Activated T-helper 1 cell treated with anti-CD3 and anti-CD28 coated beads, Interleukin-12 subunit alpha, Interleukin-12 subunit beta, Interleukin-2, Interleukin-4 antibody, amounts not matched to agents 30 ng/mL and 10 ng/mL and 1 ng/mL, durations not matched to agents 14 hours and 24 hours and 36 hours (primary cell): Measurements from ENCODE around the gene TBX21. TPM values are rescaled to one million over a fixed set of nuclear protein-coding genes. Genes with fewer than 3 reads are reported as not detected.

Experiments used
- DNase-seq: peaks from one replicate; pipeline ENCODE4 v3.0.0; 2021; ENCODE audit warnings: low spot score
- H3K27ac Mint-ChIP-seq: one replicate; pipeline ENCODE4 v1.8.0; 2021; ENCODE audit warnings: mild to moderate bottlenecking, mixed read lengths
- H3K27me3 Mint-ChIP-seq: one replicate; pipeline ENCODE4 v1.8.0; 2022; ENCODE audit warnings: mild to moderate bottlenecking, moderate library complexity, mixed read lengths; ENCODE audit not compliant: insufficient read depth
- H3K36me3 Mint-ChIP-seq: one replicate; pipeline ENCODE4 v1.8.0; 2021; ENCODE audit warnings: low read depth, mixed read lengths
- H3K4me1 Mint-ChIP-seq: one replicate; pipeline ENCODE4 v1.8.0; 2021; ENCODE audit warnings: low read depth, mixed read lengths
- H3K4me3 Mint-ChIP-seq: one replicate; pipeline ENCODE4 v1.8.0; 2021; ENCODE audit warnings: mild to moderate bottlenecking, moderate library complexity, mixed read lengths
- H3K9me3 Mint-ChIP-seq: one replicate; pipeline ENCODE4 v1.8.0; 2021; ENCODE audit warnings: mixed read lengths
- intact Hi-C: fragments of 100-400 bp; cut with micrococcal nuclease; formaldehyde crosslinking; loops from one replicate; pipeline ENCODE4 v1.15.1; 2024
- total RNA-seq: library from RNA; stranded (reverse); gene quantifications from 2 replicates; pipeline ENCODE4 v1.2.3, GENCODE V29; 2022

The TBX21 gene
- total RNA-seq, result 89.8 and 90.8 TPM in 2 replicates

- H3K27ac Mint-ChIP-seq, result peak within 1 kb of the TSS; percentile 96
- no peaks in the 10 kb centered on the region for H3K27me3 Mint-ChIP-seq
- intact Hi-C loops, result loop anchor here (1.0 to 10.0 kb wide), 7 partner anchors 12 to 408 kb away; partner anchors contain the start of genes EFCAB13 and SP2
- no peaks in the 10 kb centered on the region for H3K9me3 Mint-ChIP-seq
- peak; percentile 83 for DNase-seq
- H3K4me3 Mint-ChIP-seq, result peak within 1 kb of the TSS; percentile 100
- peaks cover 29% of the 10 kb centered on the region for H3K36me3 Mint-ChIP-seq
- peaks cover 84% of the 10 kb centered on the region for H3K4me1 Mint-ChIP-seq
Measured at GRCh38 chr17:47733047-47733673, at the start of gene TBX21. TBX21 (plus strand) TSS chr17:47733236; CDS start chr17:47733455, 219 bp downstream.

GRCh38 chr17:47684025-47684424 is 49.0 kb upstream of the TBX21 start:
- Mint-ChIP-seq H3K4me3 (no peak overlapping the region), H3K27me3 (no peaks in the 10 kb centered on the region), H3K36me3 (peaks cover 61% of the 10 kb centered on the region), H3K4me1 (peaks cover 17% of the 10 kb centered on the region), H3K27ac (no peak overlapping the region), H3K9me3 (no peaks in the 10 kb centered on the region)
- intact Hi-C loops, result no loop called here
- DNase-seq, result no peak

- H3K36me3 Mint-ChIP-seq, result peaks cover 61% of the 10 kb centered on the region
- intact Hi-C loops, result no loop called here
- H3K27ac Mint-ChIP-seq, result no peak overlapping the region
Measured at GRCh38 chr17:47684535-47685193, 48.4 kb upstream of the TBX21 start.

GRCh38 chr17:47685556-47686275 is 47.3 kb upstream of the TBX21 start:
- peak overlapping the region; percentile 27 for H3K27ac Mint-ChIP-seq
- DNase-seq, result no peak
- intact Hi-C loops, result no loop called here
- H3K9me3 Mint-ChIP-seq, result no peaks in the 10 kb centered on the region
- H3K4me3 Mint-ChIP-seq, result no peak overlapping the region
- no peaks in the 10 kb centered on the region for H3K27me3 Mint-ChIP-seq
- H3K36me3 Mint-ChIP-seq, result peaks cover 51% of the 10 kb centered on the region
- H3K4me1 Mint-ChIP-seq, result peaks cover 11% of the 10 kb centered on the region

More at GRCh38 chr17:47684535-47685193, 48.4 kb upstream of the TBX21 start:
- Mint-ChIP-seq H3K9me3 (no peaks in the 10 kb centered on the region), H3K4me3 (no peak overlapping the region), H3K27me3 (no peaks in the 10 kb centered on the region), H3K4me1 (peaks cover 17% of the 10 kb centered on the region)
- no peak for DNase-seq

GRCh38 chr17:47686276-47686635 is 46.8 kb upstream of the TBX21 start:
- no peak for DNase-seq
- no peak overlapping the region for H3K4me3 Mint-ChIP-seq
- intact Hi-C loops, result no loop called here
- H3K27ac Mint-ChIP-seq, result no peak overlapping the region
- no peaks in the 10 kb centered on the region for H3K27me3 Mint-ChIP-seq
- H3K4me1 Mint-ChIP-seq, result peaks cover 11% of the 10 kb centered on the region
- peaks cover 49% of the 10 kb centered on the region for H3K36me3 Mint-ChIP-seq
- H3K9me3 Mint-ChIP-seq, result no peaks in the 10 kb centered on the region

- H3K36me3 Mint-ChIP-seq, result peaks cover 49% of the 10 kb centered on the region
- intact Hi-C loops, result no loop called here
- H3K27me3 Mint-ChIP-seq, result no peaks in the 10 kb centered on the region
- DNase-seq, result no peak
- H3K4me3 Mint-ChIP-seq, result no peak overlapping the region
- no peaks in the 10 kb centered on the region for H3K9me3 Mint-ChIP-seq
- H3K27ac Mint-ChIP-seq, result no peak overlapping the region
- H3K4me1 Mint-ChIP-seq, result peaks cover 14% of the 10 kb centered on the region
Measured at GRCh38 chr17:47686664-47687327, 46.2 kb upstream of the TBX21 start.

GRCh38 chr17:47687328-47687690 is 45.7 kb upstream of the TBX21 start:
- intact Hi-C loops, result no loop called here
- Mint-ChIP-seq H3K4me1 (peaks cover 14% of the 10 kb centered on the region), H3K9me3 (no peaks in the 10 kb centered on the region), H3K36me3 (peaks cover 44% of the 10 kb centered on the region), H3K27ac (peak overlapping the region; percentile 23), H3K4me3 (no peak overlapping the region), H3K27me3 (no peaks in the 10 kb centered on the region)
- no peak for DNase-seq

- Mint-ChIP-seq H3K4me3 (no peak overlapping the region), H3K9me3 (no peaks in the 10 kb centered on the region), H3K27ac (peak overlapping the region; percentile 23), H3K27me3 (no peaks in the 10 kb centered on the region), H3K36me3 (peaks cover 39% of the 10 kb centered on the region), H3K4me1 (peaks cover 14% of the 10 kb centered on the region)
- no peak for DNase-seq
- intact Hi-C loops, result no loop called here
Measured at GRCh38 chr17:47687748-47688147, 45.3 kb upstream of the TBX21 start.

- H3K27me3 Mint-ChIP-seq, result no peaks in the 10 kb centered on the region
- H3K27ac Mint-ChIP-seq, result no peak overlapping the region
- intact Hi-C loops, result no loop called here
- peaks cover 20% of the 10 kb centered on the region for H3K36me3 Mint-ChIP-seq
- no peak overlapping the region for H3K4me3 Mint-ChIP-seq
- H3K4me1 Mint-ChIP-seq, result peaks cover 26% of the 10 kb centered on the region
- H3K9me3 Mint-ChIP-seq, result no peaks in the 10 kb centered on the region
- DNase-seq, result no peak
Measured at GRCh38 chr17:47690121-47690520, 42.9 kb upstream of the TBX21 start.

GRCh38 chr17:47692137-47692894 is 40.7 kb upstream of the TBX21 start:
- Mint-ChIP-seq H3K27me3 (no peaks in the 10 kb centered on the region), H3K9me3 (no peaks in the 10 kb centered on the region), H3K27ac (peak overlapping the region; percentile 58), H3K36me3 (peaks cover 4% of the 10 kb centered on the region), H3K4me1 (peaks cover 44% of the 10 kb centered on the region), H3K4me3 (peak overlapping the region; percentile 96)
- DNase-seq, result no peak
- intact Hi-C loops, result no loop called here

- H3K27ac Mint-ChIP-seq, result peak overlapping the region; percentile 89
- H3K4me3 Mint-ChIP-seq, result peak overlapping the region; percentile 96
- DNase-seq, result no peak
- H3K4me1 Mint-ChIP-seq, result peaks cover 44% of the 10 kb centered on the region
- intact Hi-C loops, result no loop called here
- H3K36me3 Mint-ChIP-seq, result peaks cover 4% of the 10 kb centered on the region
- H3K27me3 Mint-ChIP-seq, result no peaks in the 10 kb centered on the region
- H3K9me3 Mint-ChIP-seq, result no peaks in the 10 kb centered on the region
Measured at GRCh38 chr17:47692895-47693730, 39.9 kb upstream of the TBX21 start.
